ENCODE measurements around the gene NYNRIN.

- TF ChIP-seq CTCF (conservative IDR thresholded peaks at IDR 0.05 in 1 of 2, IDR thresholded peaks at IDR 0.05 in 1 of 2; ENCODE audit: extremely low read depth in 1 of 2, insufficient read depth in 1 of 2, low read depth in 1 of 2, low read length in 2 of 2) (no peak), EZH2 (IDR thresholded peaks at IDR 0.05; ENCODE audit: borderline replicate concordance, low read length) (no peak)
Measured at GRCh38 chr14:24416932-24417619, 18.3 kb downstream of the NYNRIN start.
